Sigmoid colon (tissue), 7 donors: Measurements from ENCODE around the gene CHPF. TPM values are rescaled to one million over a fixed set of nuclear protein-coding genes. Genes with fewer than 3 reads are reported as not detected.

Experiments used
- DNase-seq: peaks from one replicate; pipeline ENCODE4 v3.0.0-alpha.2; 2019
- H3K27ac ChIP-seq, 4 donors: fragments of 200-600 bp; sonication (generic); one replicate each; pipeline ENCODE4 v1.5.1; 2016 to 2019; ENCODE audit warnings: mild to moderate bottlenecking in 1 of 4
- H3K27me3 ChIP-seq, 3 donors: fragments of 200-600 bp; sonication (generic); one replicate each; pipeline ENCODE4 v1.5.1; 2019; ENCODE audit warnings: mild to moderate bottlenecking in 1 of 3
- H3K36me3 ChIP-seq, 4 donors: fragments of 200-600 bp; sonication (generic); one replicate each; pipeline ENCODE4 v1.5.1; 2016 to 2019
- H3K4me1 ChIP-seq, 4 donors: fragments of 200-600 bp; sonication (generic); one replicate each; pipeline ENCODE4 v1.5.1; 2017 to 2019
- H3K4me3 ChIP-seq, 4 donors: fragments of 200-600 bp; sonication (generic); one replicate each; pipeline ENCODE4 v1.5.1; 2017 to 2019; ENCODE audit warnings: mild to moderate bottlenecking in 2 of 4, moderate library complexity in 1 of 4
- H3K9me3 ChIP-seq, 4 donors: fragments of 200-600 bp in 3 of 4; sonication (generic) in 3 of 4; one replicate each; pipeline versions ENCODE4 v1.5.1 to v1.6.1; 2013 to 2019
- EP300 ChIP-seq, 4 donors: sonication (generic); formaldehyde crosslinking; IDR thresholded peaks; one replicate each; pipeline ENCODE4 v1.6.1; 2017; ENCODE audit warnings: antibody characterized with exemption in 4 of 4
- POLR2A ChIP-seq, 2 donors: fragments of 450-650 bp; IDR thresholded peaks; one replicate each; pipeline ENCODE4 v1.6.1; 2016; ENCODE audit warnings: antibody characterized with exemption in 2 of 2, mild to moderate bottlenecking in 2 of 2, moderate library complexity in 2 of 2
- POLR2AphosphoS5 ChIP-seq, 4 donors: sonication (generic); formaldehyde crosslinking; IDR thresholded peaks; one replicate each; pipeline ENCODE4 v1.6.1; 2017; ENCODE audit warnings: antibody characterized with exemption in 4 of 4
- WGBS, 2 donors: extraction: QIAGEN DNeasy Blood & Tissue Kit; methylation state at CpG; one replicate each; pipeline ENCODE4 v1.1.7; 2013; 5-methylcytosine and 5-hydroxymethylcytosine counted together
- intact Hi-C: fragments of 100-400 bp; cut with DNase I; formaldehyde crosslinking; loops from one replicate; pipeline ENCODE4 v1.15.1; 2023
- polyA plus RNA-seq, 3 donors: library from polyadenylated mRNA; stranded (reverse); fragments of 200-250 nt; gene quantifications; one replicate each; pipeline ENCODE4 v1.2.3, GENCODE V29; 2013
- total RNA-seq, 4 donors: library from RNA; depleted of rRNA; stranded (reverse); fragments of >200 nt; gene quantifications; one replicate each; pipeline ENCODE4 v1.1.0, GENCODE V29; 2016
- TF ChIP-seq, protein P1 (sequence below), 4 experiments: fragments of 450-650 bp in 3 of 4; fragments of 200-600 bp in 1 of 4; IDR thresholded peaks; one replicate each; pipeline ENCODE4 v1.5.1; 2016 to 2019; ENCODE audit warnings: antibody characterized with exemption in 4 of 4, mild to moderate bottlenecking in 3 of 4, moderate library complexity in 2 of 4
- donor health status: healthy with polysubstance abuse.
- donor health status: Bipolar disorder and iron deficiency.
- donor health status: healthy.

Gene CHPF
- total and polyA plus RNA-seq, 7 donors, result 5.5 to 39.1 (median 21.3) TPM

DNA sequence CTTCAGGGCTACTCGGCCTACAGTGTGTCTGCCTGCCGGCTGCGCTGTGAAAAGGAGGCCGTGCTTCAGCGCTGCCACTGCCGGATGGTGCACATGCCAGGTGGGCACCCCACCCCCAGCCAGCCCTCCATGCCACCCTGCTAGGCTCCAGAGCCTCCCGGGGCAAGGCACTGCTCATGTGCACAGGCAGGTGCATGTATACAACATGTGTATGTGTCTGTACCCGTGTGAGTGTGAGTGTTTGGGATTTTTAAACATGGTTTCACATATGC is 11.3 kb downstream of the CHPF start:
- Histone ChIP-seq H3K4me3 (no peak overlapping the region), H3K27me3 (no peaks in the 10 kb centered on the region), H3K4me1 (peaks cover 0 to 9% (median 3%) of the 10 kb centered on the region in 4 donors), H3K9me3 (no peaks in the 10 kb centered on the region), H3K27ac (no peak overlapping the region), H3K36me3 (no peaks in the 10 kb centered on the region)
- intact Hi-C loops, result no loop called here
- DNase-seq, result no peak
- 68 to 79% methylated on average over 8 of the region's 8 CpGs for WGBS, 2 donors
- TF ChIP-seq EP300 (IDR thresholded peaks at IDR 0.05) (no peak), POLR2AphosphoS5 (IDR thresholded peaks at IDR 0.05) (no peak), POLR2A (IDR thresholded peaks at IDR 0.05) (no peak)
- TF ChIP-seq, protein P1, sequence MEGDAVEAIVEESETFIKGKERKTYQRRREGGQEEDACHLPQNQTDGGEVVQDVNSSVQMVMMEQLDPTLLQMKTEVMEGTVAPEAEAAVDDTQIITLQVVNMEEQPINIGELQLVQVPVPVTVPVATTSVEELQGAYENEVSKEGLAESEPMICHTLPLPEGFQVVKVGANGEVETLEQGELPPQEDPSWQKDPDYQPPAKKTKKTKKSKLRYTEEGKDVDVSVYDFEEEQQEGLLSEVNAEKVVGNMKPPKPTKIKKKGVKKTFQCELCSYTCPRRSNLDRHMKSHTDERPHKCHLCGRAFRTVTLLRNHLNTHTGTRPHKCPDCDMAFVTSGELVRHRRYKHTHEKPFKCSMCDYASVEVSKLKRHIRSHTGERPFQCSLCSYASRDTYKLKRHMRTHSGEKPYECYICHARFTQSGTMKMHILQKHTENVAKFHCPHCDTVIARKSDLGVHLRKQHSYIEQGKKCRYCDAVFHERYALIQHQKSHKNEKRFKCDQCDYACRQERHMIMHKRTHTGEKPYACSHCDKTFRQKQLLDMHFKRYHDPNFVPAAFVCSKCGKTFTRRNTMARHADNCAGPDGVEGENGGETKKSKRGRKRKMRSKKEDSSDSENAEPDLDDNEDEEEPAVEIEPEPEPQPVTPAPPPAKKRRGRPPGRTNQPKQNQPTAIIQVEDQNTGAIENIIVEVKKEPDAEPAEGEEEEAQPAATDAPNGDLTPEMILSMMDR (IDR thresholded peaks at IDR 0.05), result no peak

DNA sequence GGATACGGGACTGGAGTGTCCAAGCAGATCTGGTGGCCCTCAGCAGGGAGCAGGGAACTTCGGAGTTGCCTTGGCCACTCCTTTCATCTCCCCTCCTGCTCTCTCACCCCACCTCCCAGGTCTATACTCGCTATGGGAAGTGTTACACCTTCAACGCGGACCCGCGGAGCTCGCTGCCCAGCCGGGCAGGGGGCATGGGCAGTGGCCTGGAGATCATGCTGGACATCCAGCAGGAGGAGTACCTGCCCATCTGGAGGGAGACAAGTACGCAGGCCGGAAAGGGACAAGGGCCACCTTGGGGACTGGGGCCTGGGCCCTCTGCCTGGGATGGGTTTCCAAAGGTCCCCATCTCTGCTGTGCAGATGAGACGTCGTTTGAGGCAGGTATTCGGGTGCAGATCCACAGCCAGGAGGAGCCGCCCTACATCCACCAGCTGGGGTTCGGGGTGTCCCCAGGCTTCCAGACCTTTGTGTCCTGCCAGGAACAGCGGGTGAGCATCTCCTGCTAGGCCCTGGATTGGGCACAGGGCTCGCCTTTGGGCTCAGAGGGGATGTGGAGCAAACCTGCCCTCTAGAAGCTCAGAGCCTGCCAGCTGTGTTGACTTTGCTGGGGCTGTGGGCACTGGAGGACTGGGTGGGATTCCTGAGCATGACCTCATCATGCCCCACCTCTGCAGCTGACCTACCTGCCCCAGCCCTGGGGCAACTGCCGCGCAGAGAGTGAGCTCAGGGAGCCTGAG is 11.8 kb downstream of the CHPF start:
- Histone ChIP-seq H3K36me3 (no peaks in the 10 kb centered on the region), H3K27ac (no peak overlapping the region), H3K27me3 (no peaks in the 10 kb centered on the region), H3K4me3 (no peak overlapping the region), H3K9me3 (no peaks in the 10 kb centered on the region), H3K4me1 (peaks cover 0 to 9% (median 3%) of the 10 kb centered on the region in 4 donors)
- no peak for DNase-seq
- WGBS, 2 donors, result 74 to 80% methylated on average over 20 of the region's 20 CpGs
- no peak for TF ChIP-seq POLR2A (IDR thresholded peaks at IDR 0.05)
- TF ChIP-seq EP300 (IDR thresholded peaks at IDR 0.05), result no peak
- TF ChIP-seq, protein P1 (IDR thresholded peaks at IDR 0.05), result no peak
- no peak for TF ChIP-seq POLR2AphosphoS5 (IDR thresholded peaks at IDR 0.05)
- intact Hi-C loops, result no loop called here

DNA sequence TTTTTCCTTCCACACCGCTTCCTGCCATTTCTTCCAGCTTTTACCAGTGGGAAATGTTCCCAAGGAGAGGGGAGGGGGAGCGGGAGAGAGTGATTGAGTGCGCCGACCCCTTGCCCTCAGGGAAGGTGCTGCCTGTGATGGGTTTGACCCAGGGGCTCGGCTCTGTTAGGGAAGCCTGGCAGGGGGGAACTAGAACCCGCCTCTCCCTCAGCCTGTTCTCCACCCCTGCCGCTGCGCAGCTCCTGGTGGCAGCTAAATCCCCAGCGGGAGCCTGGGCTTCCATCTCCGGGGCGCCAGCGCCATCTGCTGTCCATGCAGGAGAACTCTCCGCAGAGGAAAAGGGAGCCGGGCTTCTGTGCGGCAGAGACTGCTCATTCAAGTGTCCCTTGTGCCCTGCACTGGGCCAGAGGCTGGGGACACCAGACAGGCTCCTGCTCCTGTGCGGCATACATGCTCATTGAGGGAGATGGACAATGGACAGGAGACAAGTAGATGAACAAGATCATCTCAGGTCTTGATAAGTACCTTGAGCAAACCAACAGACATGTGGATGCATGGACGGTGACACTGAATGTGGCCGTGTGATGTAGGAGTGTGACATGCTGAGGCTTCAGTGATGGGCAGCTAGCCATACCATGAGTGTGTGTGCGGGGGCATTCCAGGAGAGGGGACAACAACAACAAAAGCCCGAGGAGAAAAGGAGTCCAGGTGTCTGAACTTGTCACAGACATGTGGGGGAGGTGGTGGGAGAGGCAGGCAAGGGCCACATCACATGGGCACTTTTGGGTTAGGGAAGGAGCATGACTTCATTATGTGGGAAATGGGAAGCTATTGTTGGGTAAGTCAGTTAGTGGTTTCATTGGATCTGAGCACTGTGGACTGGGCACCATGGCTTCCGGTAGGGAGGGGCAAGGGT is 13.3 kb downstream of the CHPF start:
- DNase-seq, result peak; percentile 93
- no peaks in the 10 kb centered on the region for H3K27me3 ChIP-seq

DNA sequence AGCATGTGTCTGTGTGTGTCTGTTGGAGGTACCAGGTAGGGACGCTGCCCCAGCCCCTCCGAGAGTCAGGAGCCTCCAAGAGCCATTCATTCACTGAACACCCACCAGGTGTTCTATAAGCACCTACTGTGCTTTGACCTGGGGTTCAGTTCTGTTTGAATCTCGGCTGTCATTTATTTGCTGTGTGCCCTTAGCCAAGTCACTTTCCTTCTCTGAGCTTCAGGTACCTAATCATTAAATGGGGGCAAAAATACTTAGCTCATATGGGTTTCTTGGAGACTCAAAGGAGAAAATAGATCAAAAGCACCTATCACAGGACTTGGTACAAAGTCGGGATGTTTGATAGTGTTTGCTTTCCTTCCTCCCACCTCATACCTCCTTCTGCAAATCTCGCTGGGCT is 16.1 kb downstream of the CHPF start:
- Histone ChIP-seq H3K27ac (no peak overlapping the region), H3K36me3 (no peaks in the 10 kb centered on the region), H3K4me3 (no peak overlapping the region), H3K27me3 (peaks cover 0 to 14% (median 0%) of the 10 kb centered on the region in 3 donors), H3K9me3 (no peaks in the 10 kb centered on the region), H3K4me1 (peaks cover 0 to 20% (median 14%) of the 10 kb centered on the region in 4 donors)
- WGBS, 2 donors, result 46 to 60% methylated on average over 5 of the region's 5 CpGs
- TF ChIP-seq, protein P1 (IDR thresholded peaks at IDR 0.05), result no peak
- TF ChIP-seq POLR2A (IDR thresholded peaks at IDR 0.05), result no peak
- no peak for DNase-seq
- intact Hi-C loops, result no loop called here

More for the DNA sequence above, 13.3 kb downstream of the CHPF start:
- WGBS, 2 donors, result 13 to 15% methylated on average over 21 of the region's 21 CpGs
- no peak for TF ChIP-seq POLR2A (IDR thresholded peaks at IDR 0.05)
- TF ChIP-seq, protein P1 (IDR thresholded peaks at IDR 0.05), result peak; percentile 96 to 98 (median 98)
- Histone ChIP-seq H3K27ac (peak overlapping the region in 1 of 4 donors; percentile 34), H3K9me3 (no peaks in the 10 kb centered on the region), H3K4me3 (peak overlapping the region in 2 of 4 donors; percentile 19 to 24), H3K4me1 (peaks cover 0 to 9% (median 3%) of the 10 kb centered on the region in 4 donors), H3K36me3 (no peaks in the 10 kb centered on the region)
- intact Hi-C loops, result loop anchor here (1.0 kb wide), 2 partner anchors 54 to 127 kb away; no protein-coding TSS in a partner anchor
